Measurements from ENCODE around the gene SDF4. TPM values are rescaled to one million over a fixed set of nuclear protein-coding genes. Genes with fewer than 3 reads are reported as not detected.

The SDF4 gene
- total RNA-seq, 4 donors from 2014 or later: 93.3 to 170 (median 110) TPM

DNA sequence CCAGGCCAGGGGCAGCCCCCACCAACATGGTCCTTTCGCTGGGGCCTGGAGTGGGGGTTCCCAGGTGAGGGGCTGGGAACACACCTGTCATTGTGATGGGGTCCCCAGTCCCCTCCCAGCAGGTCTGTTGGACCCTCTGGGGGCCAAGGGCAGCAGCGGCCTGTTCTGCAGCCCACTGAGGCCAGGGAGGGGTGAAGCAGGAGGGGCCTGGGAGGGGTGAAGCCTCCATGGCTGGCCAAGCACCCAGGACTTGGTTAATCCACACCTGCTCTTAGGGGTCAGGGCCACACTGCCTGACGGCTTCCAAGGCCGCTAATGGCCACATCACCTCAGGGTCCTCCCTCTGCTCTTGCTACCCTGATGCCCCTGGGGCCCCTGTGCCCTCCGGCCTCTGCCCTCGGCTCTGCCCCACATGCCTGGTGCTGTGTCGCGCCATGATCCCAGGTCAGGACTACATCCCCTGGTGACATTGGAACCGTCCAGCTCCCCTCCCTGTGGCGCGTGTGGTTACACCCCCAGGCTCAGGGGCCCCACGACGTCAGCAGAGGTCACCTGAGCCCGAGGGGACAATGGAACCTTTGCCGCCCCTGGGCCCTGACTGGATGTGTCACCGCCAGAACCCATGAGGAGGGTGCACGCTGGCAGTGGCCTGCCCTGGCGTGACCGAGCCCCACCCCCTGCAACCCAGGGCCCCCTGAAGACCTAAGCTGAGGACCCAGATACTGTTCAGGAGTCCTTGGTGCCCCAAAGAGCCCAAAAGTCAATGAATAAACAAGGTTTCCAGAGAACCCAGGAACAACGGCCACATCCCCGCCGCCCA, 32.5 kb downstream of the SDF4 start:
- Histone ChIP-seq H3K4me1 (peaks cover 0 to 12% (median 3%) of the 10 kb centered on the region in 4 donors), H3K36me3 (no peaks in the 10 kb centered on the region), H3K27ac (no peak overlapping the region), H3K27me3 (peaks cover 0 to 33% of the 10 kb centered on the region in 2 donors), H3K4me3 (no peak overlapping the region), H3K9me3 (peaks cover 0 to 18% (median 3%) of the 10 kb centered on the region in 4 donors)
- TF ChIP-seq POLR2A (IDR thresholded peaks at IDR 0.05) (no peak), EP300 (IDR thresholded peaks at IDR 0.05) (no peak)
- TF ChIP-seq, protein P1, sequence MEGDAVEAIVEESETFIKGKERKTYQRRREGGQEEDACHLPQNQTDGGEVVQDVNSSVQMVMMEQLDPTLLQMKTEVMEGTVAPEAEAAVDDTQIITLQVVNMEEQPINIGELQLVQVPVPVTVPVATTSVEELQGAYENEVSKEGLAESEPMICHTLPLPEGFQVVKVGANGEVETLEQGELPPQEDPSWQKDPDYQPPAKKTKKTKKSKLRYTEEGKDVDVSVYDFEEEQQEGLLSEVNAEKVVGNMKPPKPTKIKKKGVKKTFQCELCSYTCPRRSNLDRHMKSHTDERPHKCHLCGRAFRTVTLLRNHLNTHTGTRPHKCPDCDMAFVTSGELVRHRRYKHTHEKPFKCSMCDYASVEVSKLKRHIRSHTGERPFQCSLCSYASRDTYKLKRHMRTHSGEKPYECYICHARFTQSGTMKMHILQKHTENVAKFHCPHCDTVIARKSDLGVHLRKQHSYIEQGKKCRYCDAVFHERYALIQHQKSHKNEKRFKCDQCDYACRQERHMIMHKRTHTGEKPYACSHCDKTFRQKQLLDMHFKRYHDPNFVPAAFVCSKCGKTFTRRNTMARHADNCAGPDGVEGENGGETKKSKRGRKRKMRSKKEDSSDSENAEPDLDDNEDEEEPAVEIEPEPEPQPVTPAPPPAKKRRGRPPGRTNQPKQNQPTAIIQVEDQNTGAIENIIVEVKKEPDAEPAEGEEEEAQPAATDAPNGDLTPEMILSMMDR (IDR thresholded peaks at IDR 0.05): no peak
- WGBS, 2 donors: 82 to 83% methylated on average over 14 to 22 of the region's 22 CpGs
- DNase-seq (ENCODE audit: low spot score in 2 of 2): no peak

DNA sequence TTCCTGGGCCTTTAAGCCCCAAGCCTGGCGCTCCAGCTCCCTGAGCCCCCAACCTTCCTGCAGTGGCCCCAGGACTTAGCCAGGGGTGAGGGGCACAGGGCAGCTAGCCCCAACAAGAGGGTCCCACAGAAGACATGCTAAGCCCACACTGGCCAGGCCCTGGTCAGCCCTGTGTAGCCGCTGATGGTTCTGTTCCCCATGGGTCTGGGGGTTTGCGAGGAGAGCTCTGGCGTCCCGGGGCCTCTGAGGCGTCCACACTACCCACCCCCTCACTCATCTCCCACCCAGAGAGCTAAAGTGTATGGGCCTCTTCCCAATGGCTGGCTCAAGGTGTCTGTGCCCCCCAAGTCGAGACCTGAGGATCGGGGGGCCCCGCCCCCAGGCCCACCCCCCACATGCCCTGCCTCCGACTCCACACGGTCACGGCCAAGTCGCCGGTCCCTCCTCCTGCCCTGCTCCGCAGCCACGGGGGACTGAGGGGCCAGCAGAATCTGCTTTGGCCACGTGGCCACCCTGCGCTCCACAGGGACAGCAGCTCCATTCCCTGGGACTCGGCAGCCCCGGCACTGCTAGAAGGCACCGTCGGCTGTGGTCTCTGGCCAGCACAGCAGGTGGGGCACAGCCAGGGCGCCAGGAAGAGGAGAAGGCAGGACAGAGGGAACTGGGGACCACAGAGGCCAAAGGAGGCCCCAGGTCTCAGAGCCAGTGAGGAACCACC, 33.2 kb downstream of the SDF4 start:
- Histone ChIP-seq H3K36me3 (no peaks in the 10 kb centered on the region), H3K27ac (no peak overlapping the region), H3K9me3 (peaks cover 0 to 26% (median 3%) of the 10 kb centered on the region in 4 donors), H3K4me3 (no peak overlapping the region), H3K4me1 (peaks cover 0 to 12% (median 3%) of the 10 kb centered on the region in 4 donors), H3K27me3 (peaks cover 0 to 25% of the 10 kb centered on the region in 2 donors)
- no peak for DNase-seq (ENCODE audit: low spot score in 2 of 2)
- TF ChIP-seq, protein P1 (IDR thresholded peaks at IDR 0.05): no peak
- no peak for TF ChIP-seq EP300 (IDR thresholded peaks at IDR 0.05)
- TF ChIP-seq POLR2A (IDR thresholded peaks at IDR 0.05): no peak
- WGBS, 2 donors: 67 to 74% methylated on average over 10 to 20 of the region's 23 CpGs

DNA sequence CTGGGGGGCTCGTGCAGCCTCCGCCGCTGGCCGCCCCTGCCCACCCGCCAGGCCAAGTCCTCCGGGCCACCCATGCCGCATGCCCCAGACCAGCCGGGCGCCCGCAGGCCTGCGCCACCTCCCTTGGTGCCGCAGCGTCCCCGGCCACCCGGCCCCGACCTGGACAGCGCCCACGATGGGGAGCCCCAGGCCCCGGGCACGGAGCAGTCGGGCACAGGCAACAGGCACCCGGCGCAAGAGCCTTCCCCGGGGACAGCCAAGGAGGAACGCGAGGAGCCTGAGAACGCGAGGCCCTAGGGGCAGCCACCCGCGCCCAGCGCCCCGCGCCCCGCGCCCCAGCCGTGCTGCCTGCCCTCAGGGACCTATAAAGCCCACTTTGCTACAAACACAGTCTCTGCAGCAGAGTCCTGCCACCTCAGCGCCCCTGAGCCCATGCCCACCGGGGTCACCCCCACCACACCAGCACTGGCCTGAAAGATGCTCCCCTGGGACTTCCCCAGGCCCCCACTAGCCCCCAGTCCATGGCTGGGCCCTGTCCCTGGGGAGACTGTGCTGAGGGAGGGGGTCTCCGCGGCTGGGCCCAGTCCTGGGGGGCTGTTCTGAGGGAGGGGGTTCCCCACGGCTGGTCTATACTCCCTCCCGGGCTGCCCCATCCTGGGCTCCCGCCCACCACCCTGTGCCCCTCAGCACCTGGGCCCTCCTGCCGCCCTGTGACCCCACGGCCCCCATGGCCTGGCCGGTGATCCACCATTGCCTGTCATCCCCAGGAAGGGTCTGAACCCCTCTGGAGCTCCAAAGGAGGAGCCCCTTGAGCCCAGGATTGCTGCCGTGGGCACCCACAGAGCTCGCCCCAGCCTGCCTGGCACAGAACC, 34.0 kb downstream of the SDF4 start:
- H3K4me3 ChIP-seq: no peak overlapping the region
- no peak for DNase-seq (ENCODE audit: low spot score in 2 of 2)
- H3K4me1 ChIP-seq: peaks cover 0 to 12% (median 3%) of the 10 kb centered on the region in 4 donors
- H3K9me3 ChIP-seq: peaks cover 0 to 34% (median 3%) of the 10 kb centered on the region in 4 donors
- 92 to 96% methylated on average over 19 to 24 of the region's 48 CpGs for WGBS, 2 donors
- H3K27ac ChIP-seq: no peak overlapping the region
- H3K27me3 ChIP-seq: peaks cover 0 to 17% of the 10 kb centered on the region in 2 donors
- H3K36me3 ChIP-seq: no peaks in the 10 kb centered on the region
- no peak for TF ChIP-seq EP300 (IDR thresholded peaks at IDR 0.05)
- TF ChIP-seq, protein P1 (IDR thresholded peaks at IDR 0.05): no peak

DNA sequence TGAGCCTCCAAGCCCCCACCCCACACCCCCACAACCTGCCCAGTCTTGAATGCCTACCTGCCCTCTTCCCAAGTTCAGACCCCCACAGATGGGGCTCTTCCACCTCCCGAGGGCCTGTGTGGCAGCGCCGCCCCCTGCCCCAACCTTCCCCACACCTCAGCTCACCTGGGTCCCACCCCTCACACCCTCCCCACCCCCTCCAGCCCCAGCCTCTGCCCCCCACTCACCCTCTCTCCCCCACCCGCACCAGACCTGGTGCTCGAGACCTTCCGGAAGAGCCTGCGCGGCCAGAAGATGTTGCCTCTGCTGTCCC, 34.7 kb downstream of the SDF4 start:
- peaks cover 0 to 14% of the 10 kb centered on the region in 2 donors for H3K27me3 ChIP-seq
- DNase-seq (ENCODE audit: low spot score in 2 of 2): no peak

More for the DNA sequence above, 34.7 kb downstream of the SDF4 start:
- WGBS, 2 donors: 86 to 92% methylated on average over 8 of the region's 8 CpGs
- H3K27ac ChIP-seq: no peak overlapping the region
- H3K4me3 ChIP-seq: no peak overlapping the region
- H3K9me3 ChIP-seq: peaks cover 0 to 35% (median 3%) of the 10 kb centered on the region in 4 donors
- H3K36me3 ChIP-seq: no peaks in the 10 kb centered on the region
- peaks cover 0 to 12% (median 3%) of the 10 kb centered on the region in 4 donors for H3K4me1 ChIP-seq
- no peak for TF ChIP-seq POLR2A (IDR thresholded peaks at IDR 0.05)
- TF ChIP-seq EP300 (IDR thresholded peaks at IDR 0.05): no peak
- TF ChIP-seq, protein P1 (IDR thresholded peaks at IDR 0.05): no peak
